ENCODE measurements around the gene KLHL6.
"Not testable (repeated sequence)": the region's sequence is repeated elsewhere in the genome, so short reads cannot be mapped to it uniquely, and the experiment has no call there.

Gene KLHL6

DNA sequence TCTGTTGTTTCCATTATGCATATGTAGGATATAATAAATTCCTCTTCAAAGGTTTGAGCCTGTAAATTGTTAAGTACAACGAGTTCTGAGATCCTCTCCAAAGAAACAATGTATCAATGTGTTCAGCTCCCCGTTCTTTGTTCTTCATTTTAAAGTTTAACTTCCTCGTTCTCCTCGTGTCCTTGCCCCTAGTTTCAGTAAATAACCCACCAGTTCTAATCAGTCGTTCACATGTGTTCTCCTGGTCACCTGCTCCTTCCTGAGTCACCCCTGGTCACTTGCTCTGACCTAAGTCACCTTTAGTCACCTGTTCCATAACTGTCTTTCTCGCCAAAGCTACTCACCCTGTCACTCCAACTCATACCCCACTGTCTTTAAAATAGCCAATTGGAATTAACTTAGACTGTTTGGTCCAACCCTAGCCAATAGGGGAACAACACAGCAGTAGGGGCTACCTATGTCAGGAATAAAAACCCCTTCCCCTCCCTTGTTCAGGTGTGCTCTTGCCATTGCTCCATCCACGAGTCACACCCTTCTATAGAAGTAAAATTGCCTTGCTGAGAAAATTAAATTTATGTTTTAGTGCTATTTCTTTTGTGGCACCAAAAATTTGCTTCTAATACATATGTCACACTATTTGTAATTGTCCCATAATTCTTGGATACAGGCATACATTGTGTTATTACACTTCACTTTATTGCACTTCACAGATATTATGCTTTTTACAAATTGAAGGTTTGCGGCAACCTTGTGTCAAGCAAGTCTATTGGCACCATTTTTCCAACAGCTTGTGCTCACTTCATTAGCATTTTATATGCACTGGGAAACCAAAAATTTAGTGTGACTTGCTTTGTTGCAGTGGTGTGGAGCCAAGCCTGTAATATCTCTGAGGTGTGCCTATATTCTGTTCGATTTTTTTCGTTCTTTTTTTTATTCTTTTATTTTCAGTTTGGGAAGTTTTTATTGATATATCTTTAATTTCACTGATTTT lies 111.8 kb downstream of the KLHL6 start:
- no peak for DNase-seq

DNA sequence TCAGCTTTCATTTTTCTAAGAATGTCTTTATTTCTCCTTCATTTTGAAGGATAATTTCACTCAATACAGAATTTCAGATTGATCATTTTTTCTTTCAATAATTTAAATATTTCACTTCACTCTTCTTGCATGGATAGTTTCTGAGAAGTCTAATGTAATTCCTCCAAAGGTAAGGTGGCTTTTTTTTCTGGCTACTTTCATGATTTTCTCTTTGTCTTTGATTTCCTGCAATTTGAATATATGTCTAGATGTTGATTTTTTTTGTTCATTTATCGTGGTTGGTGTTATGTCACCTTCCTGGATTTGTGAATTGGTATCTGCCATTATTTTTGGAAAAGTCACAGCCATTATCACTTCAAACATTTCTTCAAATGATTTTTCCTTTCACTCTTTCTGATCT lies 112.5 kb downstream of the KLHL6 start:
- DNase-seq: no peak

DNA sequence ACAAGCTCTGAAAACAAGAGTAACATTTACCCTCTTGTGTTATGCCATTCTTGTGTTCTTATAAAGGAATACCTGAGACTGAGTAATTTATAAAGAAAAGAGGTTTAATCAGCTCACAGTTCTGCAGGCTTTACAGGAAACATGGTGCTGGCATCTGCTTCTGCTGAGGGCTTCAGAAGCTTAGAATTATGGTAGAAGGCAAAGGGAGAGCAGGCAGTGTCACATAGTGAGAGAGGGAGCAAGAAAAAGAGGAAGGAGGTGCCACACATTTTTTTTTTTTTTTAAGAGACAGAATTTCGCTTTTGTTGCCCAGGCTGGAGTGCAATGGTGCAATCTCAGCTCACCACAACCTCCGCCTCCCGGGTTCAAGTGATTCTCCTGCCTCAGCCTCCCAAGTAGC lies 115.0 kb downstream of the KLHL6 start:
- DNase-seq: not testable (repeated sequence)

DNA sequence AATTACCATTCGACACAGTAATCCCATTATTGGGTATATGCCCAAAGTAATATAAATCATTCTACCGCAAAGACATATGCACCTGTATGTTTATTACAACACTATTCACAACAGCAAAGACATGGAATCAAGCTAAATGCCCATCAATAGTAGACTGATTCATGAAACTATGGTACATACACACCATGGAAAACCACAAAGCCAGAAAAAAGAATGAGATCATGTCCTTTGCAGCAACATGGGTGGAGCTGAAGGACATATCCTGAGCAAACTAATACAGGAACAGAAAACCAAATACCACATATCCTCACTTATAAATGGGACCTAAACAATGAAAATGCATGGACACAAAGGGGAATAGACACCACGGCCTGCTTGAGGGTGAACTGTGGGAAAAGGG lies 116.0 kb downstream of the KLHL6 start:
- no peak for DNase-seq

DNA sequence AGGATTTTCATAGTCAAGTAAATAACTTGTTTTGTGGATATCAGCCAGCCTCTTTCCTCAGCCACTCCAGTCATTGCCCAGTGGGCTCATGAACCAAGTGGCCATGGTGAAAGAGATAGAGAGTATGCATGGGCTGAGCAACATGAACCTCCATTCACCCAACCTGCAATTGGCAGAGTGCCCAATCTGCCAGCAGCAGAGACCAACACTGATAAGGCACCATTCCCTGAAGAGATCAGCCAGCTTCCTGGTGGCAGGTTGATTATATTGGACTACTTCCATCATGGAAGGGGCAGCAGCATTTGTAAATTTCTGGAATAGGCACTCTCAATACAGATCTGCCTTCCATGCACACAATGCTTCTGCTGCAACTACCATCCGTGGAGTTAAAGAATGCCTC lies 116.8 kb downstream of the KLHL6 start:
- no peak for DNase-seq

DNA sequence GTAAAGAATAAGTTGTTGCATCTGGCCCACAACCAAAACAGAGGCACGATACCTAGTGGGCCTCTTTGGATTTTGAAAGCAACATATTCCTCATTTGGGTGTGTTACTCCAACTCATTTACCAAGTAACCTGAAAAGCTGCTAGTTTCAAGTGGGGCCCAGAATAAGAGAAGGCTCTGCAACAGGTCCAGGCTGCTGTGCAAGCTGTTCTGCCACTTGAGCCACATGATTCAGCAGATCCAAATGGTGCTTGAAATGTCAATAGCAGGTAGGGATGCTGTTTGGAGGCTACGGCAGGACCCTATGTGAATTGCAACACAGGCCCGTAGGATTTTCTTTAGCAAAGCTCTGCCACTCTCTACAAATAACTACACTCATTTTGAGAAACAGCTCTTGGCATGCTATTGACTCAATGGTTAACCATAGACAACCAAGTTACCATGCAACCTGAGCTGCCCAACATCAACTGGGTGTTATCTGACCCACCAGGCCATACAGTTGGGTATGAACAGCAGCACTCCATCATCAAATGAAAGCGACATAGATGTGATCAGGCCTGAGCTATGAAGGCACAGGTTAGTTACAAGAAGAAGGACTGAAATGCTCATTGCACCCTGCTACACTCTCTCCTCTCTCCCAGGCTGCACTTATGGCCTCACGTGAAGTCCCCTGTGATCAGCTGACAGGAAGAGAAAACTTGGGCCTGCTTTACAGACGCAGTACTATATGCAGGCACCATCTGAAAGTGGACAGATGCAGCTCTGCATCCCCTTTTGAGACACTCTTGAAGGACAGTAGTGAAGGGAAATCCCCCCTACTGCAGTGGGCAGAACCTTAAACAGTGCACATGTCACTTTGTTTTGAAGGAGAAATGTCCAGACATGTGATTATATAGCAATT lies 117.6 kb downstream of the KLHL6 start:
- no peak for DNase-seq

Measured in stimulated activated CD4-positive, alpha-beta T cell treated with anti-CD3 and anti-CD28 coated beads, Interleukin-4, amount 100 ng/mL, for 1 hour (primary cell).